GM23338 (cell line): ENCODE results near the gene CBFA2T3. TPM values are rescaled to one million over a fixed set of nuclear protein-coding genes. Genes with fewer than 3 reads are reported as not detected.

Experiments used
- ATAC-seq: fragments of 200-7000 bp; cut with Tn5 transposase; 3 replicates; pipeline ENCODE4 v1.9.1; 2020
- DNase-seq: peaks from one replicate; pipeline ENCODE4 v3.0.0-alpha.2; 2015; ENCODE audit warnings: low spot score
- H2AFZ ChIP-seq: fragments of 200-600 bp; sonication (generic); 2 replicates; pipeline ENCODE4 v1.8.0; 2016; ENCODE audit warnings: antibody characterized with exemption, mild to moderate bottlenecking, moderate library complexity
- H3F3A ChIP-seq: fragments of 200-600 bp; sonication (generic); replicated peaks from 2 replicates; pipeline ENCODE4 v1.8.0; 2017; ENCODE audit warnings: antibody characterized with exemption, mixed run types, low read depth
- H3K27ac ChIP-seq: fragments of 200-600 bp; sonication (generic); 2 replicates; pipeline ENCODE4 v1.6.1; 2016; ENCODE audit warnings: low read depth
- H3K27me3 ChIP-seq: fragments of 200-600 bp; sonication (generic); 2 replicates; pipeline ENCODE4 v1.8.0; 2016; ENCODE audit warnings: mild to moderate bottlenecking, mixed run types, moderate library complexity; ENCODE audit not compliant: insufficient read depth
- H3K36me3 ChIP-seq: fragments of 200-600 bp; sonication (generic); 2 replicates; pipeline ENCODE4 v1.8.0; 2016; ENCODE audit warnings: mild to moderate bottlenecking; ENCODE audit not compliant: insufficient read depth
- H3K4me1 ChIP-seq: fragments of 200-600 bp; sonication (generic); 2 replicates; pipeline ENCODE4 v1.8.0; 2016; ENCODE audit warnings: mild to moderate bottlenecking, moderate library complexity; ENCODE audit not compliant: insufficient read depth
- H3K4me2 ChIP-seq: fragments of 200-600 bp; sonication (generic); 2 replicates; pipeline ENCODE4 v1.7.1; 2017; ENCODE audit warnings: mixed run types
- H3K4me3 ChIP-seq: fragments of 200-600 bp; sonication (generic); 2 replicates; pipeline ENCODE4 v1.6.1; 2016; ENCODE audit warnings: mixed run types
- H3K79me2 ChIP-seq: fragments of 200-600 bp; sonication (generic); replicated peaks from 2 replicates; pipeline ENCODE4 v1.8.0; 2017; ENCODE audit warnings: mild to moderate bottlenecking; ENCODE audit not compliant: insufficient read depth
- H3K9me2 ChIP-seq: fragments of 200-600 bp; sonication (generic); 2 replicates; pipeline ENCODE4 v1.8.0; 2017; ENCODE audit not compliant: insufficient read depth
- H4K20me1 ChIP-seq: fragments of 200-600 bp; sonication (generic); replicated peaks from 2 replicates; pipeline ENCODE4 v1.8.0; 2017; ENCODE audit warnings: mild to moderate bottlenecking; ENCODE audit not compliant: insufficient read depth
- H3K27ac Mint-ChIP-seq: 2 replicates; pipeline ENCODE4 v1.8.0; 2020; ENCODE audit warnings: inconsistent platforms, mild to moderate bottlenecking, moderate library complexity, mixed read lengths
- H3K27me3 Mint-ChIP-seq: 3 replicates; pipeline ENCODE4 v1.8.0; 2022; ENCODE audit warnings: low read depth, mild to moderate bottlenecking, moderate library complexity, mixed read lengths, inconsistent platforms; ENCODE audit not compliant: insufficient read depth, poor library complexity
- H3K36me3 Mint-ChIP-seq: 3 replicates; pipeline ENCODE4 v1.8.0; 2021; ENCODE audit warnings: low read depth, mild to moderate bottlenecking, inconsistent platforms, moderate library complexity, mixed read lengths
- H3K4me1 Mint-ChIP-seq: 3 replicates; pipeline ENCODE4 v1.8.0; 2020; ENCODE audit warnings: mild to moderate bottlenecking, inconsistent platforms, mixed read lengths
- H3K4me3 Mint-ChIP-seq: 3 replicates; pipeline ENCODE4 v1.8.0; 2021; ENCODE audit warnings: moderate library complexity, mild to moderate bottlenecking, inconsistent platforms, mixed read lengths
- H3K9me3 Mint-ChIP-seq: 3 replicates; pipeline ENCODE4 v1.8.0; 2020; ENCODE audit warnings: moderate library complexity, mild to moderate bottlenecking, inconsistent platforms, mixed read lengths
- CREB1 ChIP-seq: fragments of 250-450 bp; sonication (Bioruptor Pico); IDR thresholded peaks from 2 replicates; pipeline ENCODE4 v1.5.0; 2020; ENCODE audit warnings: low read depth, mild to moderate bottlenecking, moderate library complexity
- CTCF ChIP-seq, 2 experiments: fragments of 200-600 bp in 1 of 2; sonication (generic) in 1 of 2; conservative IDR thresholded peaks; 2 replicates each; pipeline versions ENCODE4 v1.5.1 to v1.6.1; 2016 to 2017; ENCODE audit warnings: antibody characterized with exemption in 2 of 2, low read depth in 2 of 2, mild to moderate bottlenecking in 2 of 2, moderate library complexity in 1 of 2
- EZH2 ChIP-seq: fragments of 200-600 bp; sonication (generic); IDR thresholded peaks from one replicate; pipeline ENCODE4 v1.8.0; 2017; ENCODE audit warnings: antibody characterized with exemption, mild to moderate bottlenecking, low read depth; ENCODE audit not compliant: unreplicated experiment
- EZH2phosphoT487 ChIP-seq: fragments of 200-600 bp; sonication (generic); IDR thresholded peaks from one replicate; pipeline ENCODE4 v1.8.1; 2018; ENCODE audit warnings: antibody characterized with exemption; ENCODE audit not compliant: unreplicated experiment
- JUNB ChIP-seq: IDR thresholded peaks from one replicate; pipeline ENCODE4 v1.6.1; 2016; ENCODE audit warnings: antibody characterized with exemption; ENCODE audit not compliant: unreplicated experiment
- REST ChIP-seq: IDR thresholded peaks from one replicate; pipeline ENCODE4 v1.6.1; 2018; ENCODE audit warnings: antibody characterized with exemption; ENCODE audit not compliant: unreplicated experiment
- STAT1 ChIP-seq: IDR thresholded peaks from one replicate; pipeline ENCODE4 v1.6.1; 2016; ENCODE audit warnings: antibody characterized with exemption; ENCODE audit not compliant: unreplicated experiment
- ZNF114 ChIP-seq: fragments of 250-450 bp; sonication (Bioruptor Pico); IDR thresholded peaks from 2 replicates; pipeline ENCODE4 v1.5.0; 2020; ENCODE audit warnings: mild to moderate bottlenecking, moderate library complexity
- ZNF331 ChIP-seq: fragments of 250-450 bp; sonication (Bioruptor Pico); IDR thresholded peaks from 2 replicates; pipeline ENCODE4 v1.5.0; 2020; ENCODE audit warnings: low read depth, mild to moderate bottlenecking, moderate library complexity
- ZNF462 ChIP-seq: fragments of 250-450 bp; sonication (Bioruptor Pico); IDR thresholded peaks from 2 replicates; pipeline ENCODE4 v1.5.0; 2020; ENCODE audit warnings: mild to moderate bottlenecking, moderate library complexity
- polyA plus RNA-seq: library from polyadenylated mRNA; unstranded; fragments of >200 nt; fragmentation: Nextera tagmentation; extraction: Ambion mirVana; gene quantifications from 2 replicates; pipeline ENCODE4 v1.2.1, GENCODE V29; 2016
- total RNA-seq: library from RNA; depleted of rRNA; stranded (reverse); fragments of >200 nt; shearing (Covaris generic); gene quantifications from 2 replicates; pipeline ENCODE4 v1.2.3, GENCODE V29; 2014

CBFA2T3 gene
- total and polyA plus RNA-seq, 2 experiments from 2014 or later, result 0.87 to 1.5 TPM

GRCh38 chr16:88929091-88929445, 47.9 kb downstream of the CBFA2T3 start:
- Mint-ChIP-seq H3K9me3 (peaks cover 6% of the 10 kb centered on the region), H3K27me3 (peaks cover 10% of the 10 kb centered on the region), H3K4me1 (peaks cover 14% of the 10 kb centered on the region; the same call in 2 of the 3 replicates), H3K36me3 (no peaks in the 10 kb centered on the region), H3K4me3 (no peak overlapping the region), H3K27ac (no peak overlapping the region)
- Histone ChIP-seq H3K27ac (no peak overlapping the region), H3K4me3 (no peak overlapping the region), H3K27me3 (no peaks in the 10 kb centered on the region), H3K9me2 (no peaks in the 10 kb centered on the region), H3K79me2 (no peaks in the 10 kb centered on the region), H3F3A (no peaks in the 10 kb centered on the region), H3K4me1 (no peaks in the 10 kb centered on the region), H3K36me3 (no peaks in the 10 kb centered on the region), H4K20me1 (no peaks in the 10 kb centered on the region), H3K4me2 (no peak overlapping the region), H2AFZ (no peak overlapping the region)
- no peak for TF ChIP-seq JUNB
- DNase-seq, result no peak
- no peak for ATAC-seq

GRCh38 chr16:88928405-88929090, 48.5 kb downstream of the CBFA2T3 start:
- Histone ChIP-seq H3K27ac (no peak overlapping the region), H3K4me1 (no peaks in the 10 kb centered on the region), H3K27me3 (no peaks in the 10 kb centered on the region), H4K20me1 (no peaks in the 10 kb centered on the region), H3K4me3 (no peak overlapping the region), H3F3A (no peaks in the 10 kb centered on the region), H3K79me2 (no peaks in the 10 kb centered on the region), H2AFZ (no peak overlapping the region), H3K4me2 (no peak overlapping the region), H3K36me3 (no peaks in the 10 kb centered on the region), H3K9me2 (no peaks in the 10 kb centered on the region)
- H3K27me3 Mint-ChIP-seq, result peaks cover 10% of the 10 kb centered on the region
- no peak overlapping the region for H3K27ac Mint-ChIP-seq
- H3K9me3 Mint-ChIP-seq, result peaks cover 6% of the 10 kb centered on the region
- H3K36me3 Mint-ChIP-seq, result no peaks in the 10 kb centered on the region
- ATAC-seq, result no peak
- H3K4me1 Mint-ChIP-seq, result peaks cover 17% of the 10 kb centered on the region; the same call in 2 of the 3 replicates
- DNase-seq, result no peak
- H3K4me3 Mint-ChIP-seq, result no peak overlapping the region
- TF ChIP-seq ZNF331 (CRISPR knock-in tag) (no peak), EZH2 (no peak), REST (no peak), CTCF (conservative IDR thresholded peaks at IDR 0.05; ENCODE audit: low read depth in 2 of 2) (no peak), ZNF462 (CRISPR knock-in tag) (no peak), CREB1 (CRISPR knock-in tag) (no peak), EZH2phosphoT487 (no peak), ZNF114 (CRISPR knock-in tag) (no peak), JUNB (no peak), STAT1 (no peak)
